ACC112 (cell line): ENCODE results near the gene CEACAM5.
"Not testable (repeated sequence)": the region's sequence is repeated elsewhere in the genome, so short reads cannot be mapped to it uniquely, and the experiment has no call there.

ENCODE experiments used
- H2AFZ ChIP-seq: fragments of 200-600 bp; sonication (generic); one replicate; pipeline ENCODE4 v1.6.0; 2017; ENCODE audit warnings: antibody characterized with exemption, low read length; ENCODE audit not compliant: unreplicated experiment
- H3K27ac ChIP-seq: fragments of 200-600 bp; sonication (generic); 2 replicates; pipeline ENCODE4 v1.5.1; 2014; ENCODE audit warnings: low read depth, mild to moderate bottlenecking, antibody characterized with exemption, low read length, moderate library complexity
- H3K27me3 ChIP-seq: fragments of 200-600 bp; sonication (generic); 2 replicates; pipeline ENCODE4 v1.6.1; 2014; ENCODE audit warnings: mild to moderate bottlenecking, antibody characterized with exemption, low read length, moderate library complexity, mixed read lengths; ENCODE audit not compliant: insufficient read depth
- H3K36me3 ChIP-seq: fragments of 200-600 bp; sonication (generic); 2 replicates; pipeline ENCODE4 v1.6.1; 2016; ENCODE audit warnings: mild to moderate bottlenecking, antibody characterized with exemption, low read length, moderate library complexity, mixed read lengths; ENCODE audit not compliant: insufficient read depth
- H3K4me1 ChIP-seq: fragments of 200-600 bp; sonication (generic); one replicate; pipeline ENCODE4 v1.6.1; 2016; ENCODE audit warnings: low read length, mixed read lengths; ENCODE audit not compliant: insufficient read depth, unreplicated experiment, control insufficient read depth
- H3K4me3 ChIP-seq: fragments of 200-600 bp; sonication (generic); 2 replicates; pipeline ENCODE4 v1.5.1; 2014; ENCODE audit warnings: mild to moderate bottlenecking, low read depth, low read length
- H3K79me2 ChIP-seq: fragments of 200-600 bp; sonication (generic); one replicate; pipeline ENCODE4 v1.6.0; 2016; ENCODE audit warnings: low read length; ENCODE audit not compliant: control insufficient read depth, unreplicated experiment, insufficient read depth

CEACAM5 gene

GRCh38 chr19:41700381-41701195 is 7.8 kb upstream of the CEACAM5 start:
- H3K4me1 ChIP-seq: no peaks in the 10 kb centered on the region

GRCh38 chr19:41701401-41702075 is 6.9 kb upstream of the CEACAM5 start:
- H3K4me1 ChIP-seq: no peaks in the 10 kb centered on the region
- no peak overlapping the region for H3K4me3 ChIP-seq
- H3K79me2 ChIP-seq: no peaks in the 10 kb centered on the region
- no peaks in the 10 kb centered on the region for H3K36me3 ChIP-seq
- no peak overlapping the region for H3K27ac ChIP-seq
- peaks cover 6% of the 10 kb centered on the region for H3K27me3 ChIP-seq
- no peak overlapping the region for H2AFZ ChIP-seq

More at GRCh38 chr19:41700381-41701195, 7.8 kb upstream of the CEACAM5 start:
- no peak overlapping the region for H2AFZ ChIP-seq
- no peaks in the 10 kb centered on the region for H3K79me2 ChIP-seq
- H3K36me3 ChIP-seq: no peaks in the 10 kb centered on the region
- H3K4me3 ChIP-seq: no peak overlapping the region
- peaks cover 6% of the 10 kb centered on the region for H3K27me3 ChIP-seq
- H3K27ac ChIP-seq: no peak overlapping the region

GRCh38 chr19:41702171-41702651 is 6.2 kb upstream of the CEACAM5 start:
- Histone ChIP-seq H3K4me3 (no peak overlapping the region), H3K4me1 (no peaks in the 10 kb centered on the region), H3K36me3 (no peaks in the 10 kb centered on the region), H3K79me2 (no peaks in the 10 kb centered on the region), H2AFZ (no peak overlapping the region), H3K27ac (no peak overlapping the region), H3K27me3 (peaks cover 6% of the 10 kb centered on the region)

GRCh38 chr19:41703602-41704293 is 4.7 kb upstream of the CEACAM5 start:
- no peaks in the 10 kb centered on the region for H3K79me2 ChIP-seq
- no peak overlapping the region for H3K27ac ChIP-seq
- H3K36me3 ChIP-seq: no peaks in the 10 kb centered on the region
- no peak overlapping the region for H3K4me3 ChIP-seq
- no peak overlapping the region for H2AFZ ChIP-seq
- H3K27me3 ChIP-seq: peaks cover 6% of the 10 kb centered on the region
- H3K4me1 ChIP-seq: no peaks in the 10 kb centered on the region

- Histone ChIP-seq H3K4me1 (no peaks in the 10 kb centered on the region), H3K27ac (no peak overlapping the region), H3K27me3 (peaks cover 6% of the 10 kb centered on the region), H3K4me3 (no peak overlapping the region), H2AFZ (no peak overlapping the region), H3K79me2 (no peaks in the 10 kb centered on the region), H3K36me3 (no peaks in the 10 kb centered on the region)
These were observed 2.8 kb upstream of the CEACAM5 start for GRCh38 chr19:41705393-41706174.

- Histone ChIP-seq H3K79me2 (no peaks in the 10 kb centered on the region), H2AFZ (no peak overlapping the region), H3K4me1 (no peaks in the 10 kb centered on the region), H3K4me3 (no peak overlapping the region), H3K27ac (no peak overlapping the region), H3K36me3 (no peaks in the 10 kb centered on the region), H3K27me3 (peaks cover 7% of the 10 kb centered on the region)
These were observed 1.5 kb upstream of the CEACAM5 start for GRCh38 chr19:41706741-41707501.

- Histone ChIP-seq H3K4me1 (no peaks in the 10 kb centered on the region), H3K36me3 (no peaks in the 10 kb centered on the region), H3K79me2 (no peaks in the 10 kb centered on the region), H2AFZ (no peak overlapping the region), H3K27me3 (peaks cover 12% of the 10 kb centered on the region), H3K4me3 (no peak overlapping the region), H3K27ac (no peak overlapping the region)
These were observed 969 bp upstream of the CEACAM5 start for GRCh38 chr19:41707502-41707812.

- Histone ChIP-seq H3K36me3 (no peaks in the 10 kb centered on the region), H3K27me3 (peaks cover 16% of the 10 kb centered on the region), H3K4me1 (no peaks in the 10 kb centered on the region), H3K79me2 (no peaks in the 10 kb centered on the region), H3K27ac (no peak overlapping the region), H2AFZ (no peak overlapping the region), H3K4me3 (no peak overlapping the region)
These were observed 505 bp upstream of the CEACAM5 start for GRCh38 chr19:41707871-41708371.

GRCh38 chr19:41709516-41709915 is 1.1 kb downstream of the CEACAM5 start:
- H3K4me3 ChIP-seq: not testable (repeated sequence)

More at GRCh38 chr19:41709516-41709915, 1.1 kb downstream of the CEACAM5 start:
- H2AFZ ChIP-seq, H3K27ac ChIP-seq, H3K4me1 ChIP-seq, H3K36me3 ChIP-seq, H3K79me2 ChIP-seq: not testable (repeated sequence)
- peaks cover 15% of the 10 kb centered on the region; the same call in 1 of the 2 replicates for H3K27me3 ChIP-seq
